H1 (cell line): ENCODE measurements around the gene NID2.

Experiments
- CREB1 ChIP-seq: IDR thresholded peaks from 2 replicates; pipeline ENCODE4 v1.6.1; 2012; ENCODE audit warnings: inconsistent platforms
- EP300 ChIP-seq, 2 experiments: IDR thresholded peaks; 1 replicate in 1 of 2; 2 replicates in 1 of 2; pipeline ENCODE4 v1.6.1; 2011 to 2012; ENCODE audit warnings: low read depth in 2 of 2, low read length in 2 of 2, mild to moderate bottlenecking in 2 of 2, borderline replicate concordance in 1 of 2, inconsistent platforms in 1 of 2, moderate library complexity in 1 of 2
- MAX ChIP-seq: IDR thresholded peaks from 2 replicates; pipeline ENCODE4 v1.6.1; 2012; ENCODE audit warnings: inconsistent platforms
- NRF1 ChIP-seq: IDR thresholded peaks from 2 replicates; pipeline ENCODE4 v1.6.1; 2011; ENCODE audit warnings: mild to moderate bottlenecking, low read depth, low read length, improper control_type of control experiment
- SIX5 ChIP-seq: IDR thresholded peaks from 2 replicates; pipeline ENCODE4 v1.6.1; 2011; ENCODE audit warnings: mild to moderate bottlenecking, low read depth, low read length
- TF ChIP-seq, protein P1 (sequence below), 3 experiments: IDR thresholded peaks; 1 replicate in 2 of 3; 2 replicates in 1 of 3; pipeline versions ENCODE4 v1.5.1 to v1.6.1; 2011; ENCODE audit warnings: low read length in 3 of 3, mild to moderate bottlenecking in 3 of 3, inconsistent platforms in 2 of 3, low read depth in 1 of 3, moderate library complexity in 1 of 3; ENCODE audit not compliant: insufficient read depth in 1 of 3; ENCODE audit errors: control extremely low read depth in 1 of 3

DNA sequence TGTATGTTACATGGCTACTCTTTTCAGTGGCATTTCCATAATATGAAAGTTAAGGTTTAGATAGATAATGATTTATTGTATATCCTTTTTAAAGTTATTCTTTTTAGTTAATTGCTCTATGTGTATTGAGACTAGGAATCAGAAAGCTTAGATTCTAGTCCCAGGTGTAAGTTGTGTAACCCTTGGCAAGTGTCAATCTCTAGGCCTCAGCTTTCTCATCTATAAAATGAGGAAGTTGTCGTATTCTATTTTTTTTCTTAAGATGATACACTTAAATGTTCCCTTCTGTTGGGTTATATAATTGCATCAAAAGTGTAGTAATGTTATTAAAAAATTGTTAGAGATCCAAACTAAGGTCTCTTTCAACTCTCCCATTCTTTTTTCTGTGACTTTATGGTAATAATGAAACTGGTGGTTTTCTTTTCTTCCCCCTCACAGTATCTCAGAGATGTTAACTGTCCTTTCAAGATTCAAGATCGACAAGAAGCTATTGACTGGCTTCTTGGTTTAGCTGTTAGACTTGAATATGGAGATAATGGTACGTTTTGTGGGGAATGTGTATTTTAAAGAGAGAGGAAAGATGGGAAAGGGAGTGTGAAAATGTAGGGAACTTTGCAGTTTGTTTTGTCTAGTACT, 75.5 kb downstream of the NID2 start:
- no peak for TF ChIP-seq MAX
- TF ChIP-seq CREB1: no peak
- TF ChIP-seq EP300 (IDR thresholded peaks at IDR 0.05; ENCODE audit: borderline replicate concordance in 1 of 2, low read depth in 2 of 2, low read length in 2 of 2): no peak
- no peak for TF ChIP-seq SIX5
- TF ChIP-seq, protein P1, sequence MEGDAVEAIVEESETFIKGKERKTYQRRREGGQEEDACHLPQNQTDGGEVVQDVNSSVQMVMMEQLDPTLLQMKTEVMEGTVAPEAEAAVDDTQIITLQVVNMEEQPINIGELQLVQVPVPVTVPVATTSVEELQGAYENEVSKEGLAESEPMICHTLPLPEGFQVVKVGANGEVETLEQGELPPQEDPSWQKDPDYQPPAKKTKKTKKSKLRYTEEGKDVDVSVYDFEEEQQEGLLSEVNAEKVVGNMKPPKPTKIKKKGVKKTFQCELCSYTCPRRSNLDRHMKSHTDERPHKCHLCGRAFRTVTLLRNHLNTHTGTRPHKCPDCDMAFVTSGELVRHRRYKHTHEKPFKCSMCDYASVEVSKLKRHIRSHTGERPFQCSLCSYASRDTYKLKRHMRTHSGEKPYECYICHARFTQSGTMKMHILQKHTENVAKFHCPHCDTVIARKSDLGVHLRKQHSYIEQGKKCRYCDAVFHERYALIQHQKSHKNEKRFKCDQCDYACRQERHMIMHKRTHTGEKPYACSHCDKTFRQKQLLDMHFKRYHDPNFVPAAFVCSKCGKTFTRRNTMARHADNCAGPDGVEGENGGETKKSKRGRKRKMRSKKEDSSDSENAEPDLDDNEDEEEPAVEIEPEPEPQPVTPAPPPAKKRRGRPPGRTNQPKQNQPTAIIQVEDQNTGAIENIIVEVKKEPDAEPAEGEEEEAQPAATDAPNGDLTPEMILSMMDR (IDR thresholded peaks at IDR 0.05; ENCODE audit: control extremely low read depth in 1 of 3, insufficient read depth in 1 of 3, low read depth in 1 of 3, low read length in 3 of 3): no peak
- TF ChIP-seq NRF1: no peak
